K562 (cell line): ENCODE measurements around the gene BCAS3. TPM values are rescaled to one million over a fixed set of nuclear protein-coding genes. Genes with fewer than 3 reads are reported as not detected.

Experiments used
- CUX1 ChIP-seq: fragments of 200-800 bp; sonication (Bioruptor generic); IDR thresholded peaks from 2 replicates; pipeline ENCODE4 v1.6.1; 2016; ENCODE audit warnings: missing genetic modification characterization, missing compliant biosample characterization
- ELF1 ChIP-seq: fragments of 200-800 bp; sonication (Bioruptor generic); IDR thresholded peaks from 2 replicates; pipeline ENCODE4 v1.6.1; 2016; ENCODE audit warnings: missing genetic modification characterization, missing compliant biosample characterization
- GTF2E2 ChIP-seq: fragments of 200-800 bp; sonication (Bioruptor generic); IDR thresholded peaks from 2 replicates; pipeline ENCODE4 v1.6.1; 2016; ENCODE audit warnings: missing genetic modification characterization, missing compliant biosample characterization
- JUNB ChIP-seq: fragments of 450-650 bp; formaldehyde crosslinking; conservative IDR thresholded peaks from 2 replicates; pipeline ENCODE4 v1.4.0; 2020; ENCODE audit warnings: mild to moderate bottlenecking
- KDM5B ChIP-seq: fragments of 200-600 bp; sonication (generic); IDR thresholded peaks from 2 replicates; pipeline ENCODE4 v1.6.1; 2012; ENCODE audit warnings: low read depth, mild to moderate bottlenecking, moderate library complexity, low read length, control low read depth, inconsistent platforms; ENCODE audit not compliant: insufficient replicate concordance
- NR2C2 ChIP-seq, 2 experiments: fragments of 200-800 bp in 1 of 2; sonication (Bioruptor generic) in 1 of 2; sonication (generic) in 1 of 2; formaldehyde crosslinking in 1 of 2; IDR thresholded peaks; 2 replicates each; pipeline versions ENCODE4 v1.6.1 to v1.8.0; 2016 to 2022; ENCODE audit warnings: mild to moderate bottlenecking in 1 of 2, missing compliant biosample characterization in 1 of 2, missing genetic modification characterization in 1 of 2, missing genetic modification reagents in 1 of 2
- PHF21A ChIP-seq: fragments of 450-650 bp; IDR thresholded peaks from 2 replicates; pipeline ENCODE4 v1.6.1; 2017; ENCODE audit warnings: low read depth, borderline replicate concordance
- RBM15 ChIP-seq: fragments of 200-400 bp; formaldehyde crosslinking; IDR thresholded peaks from 2 replicates; pipeline ENCODE4 v1.6.1; 2018; ENCODE audit warnings: mild to moderate bottlenecking, low read length, moderate library complexity; ENCODE audit not compliant: insufficient read depth
- REST ChIP-seq, 2 experiments: fragments of 450-650 bp; formaldehyde crosslinking in 1 of 2; IDR thresholded peaks; 2 replicates each; pipeline versions ENCODE4 v1.4.0 to v1.6.1; 2014 to 2020; ENCODE audit warnings: mild to moderate bottlenecking in 2 of 2, borderline replicate concordance in 1 of 2, low read depth in 1 of 2
- TFAM ChIP-seq: fragments of 250-450 bp; sonication (Bioruptor Pico); conservative IDR thresholded peaks from 2 replicates; pipeline ENCODE4 v1.5.0; 2021; ENCODE audit warnings: mild to moderate bottlenecking, moderate library complexity
- ZFX ChIP-seq: sonication (generic); formaldehyde crosslinking; IDR thresholded peaks from 2 replicates; pipeline ENCODE4 v1.8.0; 2022; ENCODE audit warnings: mild to moderate bottlenecking, missing genetic modification reagents, moderate library complexity
- ZNF76 ChIP-seq: fragments of 250-450 bp; sonication (Bioruptor Pico); IDR thresholded peaks from 2 replicates; pipeline ENCODE4 v1.4.0; 2020; ENCODE audit warnings: mild to moderate bottlenecking, moderate library complexity, borderline replicate concordance
- ZNF785 ChIP-seq: fragments of 250-450 bp; sonication (Bioruptor Pico); IDR thresholded peaks from 2 replicates; pipeline ENCODE4 v1.4.0; 2020; ENCODE audit warnings: mild to moderate bottlenecking
- ZSCAN29 ChIP-seq: fragments of 450-650 bp; IDR thresholded peaks from 2 replicates; pipeline ENCODE4 v1.6.1; 2017
- polyA plus RNA-seq, 8 experiments: library from polyadenylated mRNA; depleted of rRNA in 4 of 8; stranded (reverse) in 5 of 8; unstranded in 3 of 8; fragments of >200 nt; fragmentation: Nextera tagmentation in 2 of 8; fragmentation: Illumina TruSeq in 1 of 8; extraction: Ambion mirVana in 2 of 8; extraction: Trizol in 1 of 8; gene quantifications; 2 replicates each; pipeline versions ENCODE4 v1.2.1 to v1.2.3, GENCODE V29; 2011 to 2014; ENCODE audit warnings: inconsistent platforms in 1 of 8, missing spikeins in 1 of 8
- total RNA-seq, 7 experiments: library from RNA; depleted of rRNA in 6 of 7; stranded (reverse); fragments of >200 nt in 6 of 7; fragmentation: Illumina TruSeq in 2 of 7; extraction: Trizol in 2 of 7; gene quantifications; 2 replicates each; pipeline versions ENCODE4 v1.2.1 to v1.2.3, GENCODE V29; 2011 to 2021; ENCODE audit warnings: low replicate concordance in 1 of 7

Gene BCAS3
- total and polyA plus RNA-seq, 9 of the 15 experiments (the other 6 are each of a cell fraction or from before 2014, with no cell fraction given), result 1.9 to 5.5 (median 3.5) TPM

GRCh38 chr17:61412143-61412859 lies 734.6 kb downstream of the BCAS3 start (continued):
- TF ChIP-seq CUX1 (CRISPR knock-in tag), result no peak
- TF ChIP-seq GTF2E2 (tag), result no peak
- TF ChIP-seq ZNF785 (CRISPR knock-in tag), result no peak
- TF ChIP-seq TFAM (CRISPR knock-in tag), result no peak
- no peak for TF ChIP-seq NR2C2 (CRISPR knock-in tag; IDR thresholded peaks at IDR 0.05)
- TF ChIP-seq NR2C2 (tag; IDR thresholded peaks at IDR 0.05), result 0 out of 2 replicates have a peak, but pooled peaks have one; percentile 17
- no peak for TF ChIP-seq ZNF76
- no peak for TF ChIP-seq ELF1 (tag)
- no peak for TF ChIP-seq PHF21A
- TF ChIP-seq ZFX (CRISPR knock-in tag), result no peak; the same call in 1 of the 2 replicates
- no peak for TF ChIP-seq JUNB (CRISPR knock-in tag)
- no peak for TF ChIP-seq ZSCAN29
- TF ChIP-seq KDM5B, result no peak
- peak; percentile 73 for TF ChIP-seq REST (IDR thresholded peaks at IDR 0.05; ENCODE audit: borderline replicate concordance)
- TF ChIP-seq REST (CRISPR knock-in tag; IDR thresholded peaks at IDR 0.05; ENCODE audit: low read depth), result no peak
- TF ChIP-seq RBM15, result no peak
